Panc1 (cell line): ENCODE data around the gene GARRE1.

Source experiments
- POLR2AphosphoS5 ChIP-seq: IDR thresholded peaks from 2 replicates; pipeline ENCODE4 v1.6.1; 2012; ENCODE audit warnings: mild to moderate bottlenecking, low read depth, low read length, moderate library complexity
- SIN3A ChIP-seq: IDR thresholded peaks from 2 replicates; pipeline ENCODE4 v1.6.1; 2012; ENCODE audit warnings: low read depth, mild to moderate bottlenecking, low read length, moderate library complexity, borderline replicate concordance; ENCODE audit not compliant: insufficient read depth
- TCF7L2 ChIP-seq: IDR thresholded peaks from 2 replicates; pipeline ENCODE4 v1.6.1; 2011; ENCODE audit warnings: mild to moderate bottlenecking, low read depth, low read length, inconsistent platforms
- TF ChIP-seq, protein P1 (sequence below): fragments of 450-650 bp; IDR thresholded peaks from 2 replicates; pipeline ENCODE4 v1.5.1; 2017; ENCODE audit warnings: mild to moderate bottlenecking
- TF ChIP-seq, protein P2 (sequence below), 2 experiments: IDR thresholded peaks; 2 replicates each; pipeline ENCODE4 v1.6.1; 2011 to 2012; ENCODE audit warnings: low read depth in 2 of 2, control low read depth in 1 of 2, low read length in 1 of 2, mild to moderate bottlenecking in 1 of 2, moderate library complexity in 1 of 2; ENCODE audit not compliant: insufficient read depth in 1 of 2

DNA sequence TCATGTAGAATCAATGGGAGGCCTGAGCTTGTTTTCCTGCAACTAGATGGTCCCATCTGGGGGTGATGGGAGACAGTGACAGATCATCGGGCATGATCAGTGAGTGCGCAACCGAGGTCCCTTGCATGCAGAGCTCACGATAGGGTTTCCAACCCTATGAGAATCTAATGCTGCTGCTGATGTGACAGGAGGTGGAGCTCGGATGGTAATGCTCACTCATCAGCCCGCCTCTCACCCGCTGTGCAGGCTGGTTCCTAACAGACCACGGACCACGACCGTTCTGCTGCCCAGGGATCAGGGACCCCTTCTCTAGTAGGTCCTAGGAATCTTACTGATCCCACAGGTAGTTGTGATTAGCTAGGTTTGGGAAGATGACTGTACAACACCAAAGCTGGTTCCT lies 23.5 kb upstream of the GARRE1 start:
- no peak for TF ChIP-seq POLR2AphosphoS5
- TF ChIP-seq, protein P1, sequence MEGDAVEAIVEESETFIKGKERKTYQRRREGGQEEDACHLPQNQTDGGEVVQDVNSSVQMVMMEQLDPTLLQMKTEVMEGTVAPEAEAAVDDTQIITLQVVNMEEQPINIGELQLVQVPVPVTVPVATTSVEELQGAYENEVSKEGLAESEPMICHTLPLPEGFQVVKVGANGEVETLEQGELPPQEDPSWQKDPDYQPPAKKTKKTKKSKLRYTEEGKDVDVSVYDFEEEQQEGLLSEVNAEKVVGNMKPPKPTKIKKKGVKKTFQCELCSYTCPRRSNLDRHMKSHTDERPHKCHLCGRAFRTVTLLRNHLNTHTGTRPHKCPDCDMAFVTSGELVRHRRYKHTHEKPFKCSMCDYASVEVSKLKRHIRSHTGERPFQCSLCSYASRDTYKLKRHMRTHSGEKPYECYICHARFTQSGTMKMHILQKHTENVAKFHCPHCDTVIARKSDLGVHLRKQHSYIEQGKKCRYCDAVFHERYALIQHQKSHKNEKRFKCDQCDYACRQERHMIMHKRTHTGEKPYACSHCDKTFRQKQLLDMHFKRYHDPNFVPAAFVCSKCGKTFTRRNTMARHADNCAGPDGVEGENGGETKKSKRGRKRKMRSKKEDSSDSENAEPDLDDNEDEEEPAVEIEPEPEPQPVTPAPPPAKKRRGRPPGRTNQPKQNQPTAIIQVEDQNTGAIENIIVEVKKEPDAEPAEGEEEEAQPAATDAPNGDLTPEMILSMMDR = no peak
- TF ChIP-seq, protein P2, sequence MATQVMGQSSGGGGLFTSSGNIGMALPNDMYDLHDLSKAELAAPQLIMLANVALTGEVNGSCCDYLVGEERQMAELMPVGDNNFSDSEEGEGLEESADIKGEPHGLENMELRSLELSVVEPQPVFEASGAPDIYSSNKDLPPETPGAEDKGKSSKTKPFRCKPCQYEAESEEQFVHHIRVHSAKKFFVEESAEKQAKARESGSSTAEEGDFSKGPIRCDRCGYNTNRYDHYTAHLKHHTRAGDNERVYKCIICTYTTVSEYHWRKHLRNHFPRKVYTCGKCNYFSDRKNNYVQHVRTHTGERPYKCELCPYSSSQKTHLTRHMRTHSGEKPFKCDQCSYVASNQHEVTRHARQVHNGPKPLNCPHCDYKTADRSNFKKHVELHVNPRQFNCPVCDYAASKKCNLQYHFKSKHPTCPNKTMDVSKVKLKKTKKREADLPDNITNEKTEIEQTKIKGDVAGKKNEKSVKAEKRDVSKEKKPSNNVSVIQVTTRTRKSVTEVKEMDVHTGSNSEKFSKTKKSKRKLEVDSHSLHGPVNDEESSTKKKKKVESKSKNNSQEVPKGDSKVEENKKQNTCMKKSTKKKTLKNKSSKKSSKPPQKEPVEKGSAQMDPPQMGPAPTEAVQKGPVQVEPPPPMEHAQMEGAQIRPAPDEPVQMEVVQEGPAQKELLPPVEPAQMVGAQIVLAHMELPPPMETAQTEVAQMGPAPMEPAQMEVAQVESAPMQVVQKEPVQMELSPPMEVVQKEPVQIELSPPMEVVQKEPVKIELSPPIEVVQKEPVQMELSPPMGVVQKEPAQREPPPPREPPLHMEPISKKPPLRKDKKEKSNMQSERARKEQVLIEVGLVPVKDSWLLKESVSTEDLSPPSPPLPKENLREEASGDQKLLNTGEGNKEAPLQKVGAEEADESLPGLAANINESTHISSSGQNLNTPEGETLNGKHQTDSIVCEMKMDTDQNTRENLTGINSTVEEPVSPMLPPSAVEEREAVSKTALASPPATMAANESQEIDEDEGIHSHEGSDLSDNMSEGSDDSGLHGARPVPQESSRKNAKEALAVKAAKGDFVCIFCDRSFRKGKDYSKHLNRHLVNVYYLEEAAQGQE (IDR thresholded peaks at IDR 0.05; ENCODE audit: insufficient read depth in 1 of 2, low read depth in 2 of 2, low read length in 1 of 2) = no peak
- no peak for TF ChIP-seq SIN3A
- TF ChIP-seq TCF7L2 = no peak
